ENCODE data around the gene HECW1.

- no peak for TF ChIP-seq CTCF (IDR thresholded peaks at IDR 0.05 in 4 of 5, conservative IDR thresholded peaks at IDR 0.05 in 1 of 5)
- no peak for TF ChIP-seq POLR2A (IDR thresholded peaks at IDR 0.05)
Measured at GRCh38 chr7:43480581-43480980, 368.1 kb downstream of the HECW1 start.
